Vagina (tissue), 2 donors: ENCODE measurements around the gene IL1A.

ENCODE experiments used
- CTCF ChIP-seq, 3 experiments: fragments of 450-650 bp in 2 of 3; fragments of 200-600 bp in 1 of 3; sonication (generic) in 1 of 3; IDR thresholded peaks; one replicate each; pipeline ENCODE4 v1.5.1; 2017 to 2019; ENCODE audit warnings: antibody characterized with exemption in 3 of 3, mild to moderate bottlenecking in 2 of 3, moderate library complexity in 2 of 3
- POLR2A ChIP-seq, 2 donors: fragments of 450-650 bp; IDR thresholded peaks; one replicate each; pipeline ENCODE4 v1.6.1; 2017; ENCODE audit warnings: antibody characterized with exemption in 2 of 2, mild to moderate bottlenecking in 2 of 2, moderate library complexity in 2 of 2

GRCh38 chr2:112818094-112818902, 34.0 kb upstream of the IL1A start:
- TF ChIP-seq CTCF (IDR thresholded peaks at IDR 0.05) (no peak), POLR2A (IDR thresholded peaks at IDR 0.05) (no peak)
